NK-92 (cell line): ENCODE measurements around the gene SLC39A8.
"Not testable (repeated sequence)": the region's sequence is repeated elsewhere in the genome, so short reads cannot be mapped to it uniquely, and the experiment has no call there.

Experiments used
- DNase-seq: peaks from one replicate; lab custom pipeline; 2025; ENCODE audit not compliant: unreplicated experiment; lab: John Stamatoyannopoulos, UW

The SLC39A8 gene

GRCh38 chr4:102243296-102243695 is 102.0 kb downstream of the SLC39A8 start:
- DNase-seq, result not testable (repeated sequence)

- no peak for DNase-seq
These were observed 110.9 kb downstream of the SLC39A8 start for GRCh38 chr4:102234243-102234838.

GRCh38 chr4:102230194-102230593 is 115.1 kb downstream of the SLC39A8 start:
- DNase-seq, result no peak

GRCh38 chr4:102227388-102227787 is 117.9 kb downstream of the SLC39A8 start:
- DNase-seq, result no peak

GRCh38 chr4:102223461-102223860 is 121.8 kb downstream of the SLC39A8 start:
- DNase-seq, result no peak

- DNase-seq, result no peak
These were observed 122.4 kb downstream of the SLC39A8 start for GRCh38 chr4:102222838-102223409.

- DNase-seq, result no peak
These were observed 126.2 kb downstream of the SLC39A8 start for GRCh38 chr4:102219129-102219528.

- no peak for DNase-seq
These were observed 126.6 kb downstream of the SLC39A8 start for GRCh38 chr4:102218656-102219055.

GRCh38 chr4:102217775-102218355 is 127.4 kb downstream of the SLC39A8 start:
- no peak for DNase-seq

GRCh38 chr4:102217345-102217744 is 127.9 kb downstream of the SLC39A8 start:
- DNase-seq, result no peak

- no peak for DNase-seq
These were observed 128.6 kb downstream of the SLC39A8 start for GRCh38 chr4:102216666-102217065.

GRCh38 chr4:102213031-102213430 is 132.3 kb downstream of the SLC39A8 start:
- DNase-seq, result no peak
